ENCODE results near the gene FBXW9.

Gene FBXW9

DNA sequence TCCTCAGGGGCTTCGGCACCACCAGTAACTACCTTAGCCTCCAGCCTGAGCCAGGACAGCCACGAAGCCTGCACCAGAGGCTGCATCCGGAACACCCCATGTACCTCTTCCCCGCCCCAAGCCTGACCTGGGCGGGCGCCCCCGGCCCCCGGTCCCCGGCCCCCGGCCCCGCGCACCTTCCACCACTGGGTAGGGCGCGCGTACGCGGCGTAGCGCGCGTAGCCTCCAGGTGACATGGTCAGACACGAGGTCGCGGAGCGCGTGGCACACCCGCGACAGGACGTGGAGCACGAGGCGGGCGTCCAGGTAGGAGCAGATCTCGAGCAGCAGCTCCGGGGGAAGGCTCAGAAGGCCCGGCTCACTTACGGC is 450 bp downstream of the FBXW9 start:
- TF ChIP-seq, protein P1, sequence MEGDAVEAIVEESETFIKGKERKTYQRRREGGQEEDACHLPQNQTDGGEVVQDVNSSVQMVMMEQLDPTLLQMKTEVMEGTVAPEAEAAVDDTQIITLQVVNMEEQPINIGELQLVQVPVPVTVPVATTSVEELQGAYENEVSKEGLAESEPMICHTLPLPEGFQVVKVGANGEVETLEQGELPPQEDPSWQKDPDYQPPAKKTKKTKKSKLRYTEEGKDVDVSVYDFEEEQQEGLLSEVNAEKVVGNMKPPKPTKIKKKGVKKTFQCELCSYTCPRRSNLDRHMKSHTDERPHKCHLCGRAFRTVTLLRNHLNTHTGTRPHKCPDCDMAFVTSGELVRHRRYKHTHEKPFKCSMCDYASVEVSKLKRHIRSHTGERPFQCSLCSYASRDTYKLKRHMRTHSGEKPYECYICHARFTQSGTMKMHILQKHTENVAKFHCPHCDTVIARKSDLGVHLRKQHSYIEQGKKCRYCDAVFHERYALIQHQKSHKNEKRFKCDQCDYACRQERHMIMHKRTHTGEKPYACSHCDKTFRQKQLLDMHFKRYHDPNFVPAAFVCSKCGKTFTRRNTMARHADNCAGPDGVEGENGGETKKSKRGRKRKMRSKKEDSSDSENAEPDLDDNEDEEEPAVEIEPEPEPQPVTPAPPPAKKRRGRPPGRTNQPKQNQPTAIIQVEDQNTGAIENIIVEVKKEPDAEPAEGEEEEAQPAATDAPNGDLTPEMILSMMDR (IDR thresholded peaks at IDR 0.05; ENCODE audit: low read depth, low read length), result no peak

DNA sequence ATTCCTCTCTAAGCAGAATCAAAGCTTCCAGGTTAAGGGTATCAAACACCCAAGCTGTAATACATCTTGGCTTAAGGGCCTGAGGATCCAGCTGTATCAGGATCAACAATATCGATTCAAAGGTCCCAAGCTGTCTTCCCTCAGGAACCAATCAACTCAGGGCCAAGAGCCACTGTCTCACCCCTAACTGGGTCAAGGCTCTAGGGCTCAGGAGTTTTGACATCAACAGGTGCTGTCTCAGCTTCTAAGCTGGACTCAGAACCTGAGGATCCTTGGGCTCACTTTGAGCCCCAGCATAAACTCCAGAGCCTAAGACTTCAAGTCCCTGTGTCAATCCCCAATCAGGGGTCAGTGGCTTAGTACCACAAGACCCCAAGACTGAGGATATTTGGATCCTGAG is 917 bp downstream of the FBXW9 start:
- Histone ChIP-seq H3K36me3 (peaks cover 20% of the 10 kb centered on the region), H3K4me1 (no peaks in the 10 kb centered on the region), H3K9me3 (no peaks in the 10 kb centered on the region), H3K4me3 (ENCODE audit: low read depth, low read length) (peak overlapping the region; percentile 92), H3K27me3 (no peaks in the 10 kb centered on the region)
- TF ChIP-seq, protein P1 (IDR thresholded peaks at IDR 0.05; ENCODE audit: low read depth, low read length), result no peak
- DNase-seq, result no peak

More for the DNA sequence above, 450 bp downstream of the FBXW9 start:
- H3K4me1 ChIP-seq, result no peaks in the 10 kb centered on the region
- DNase-seq, result no peak
- no peaks in the 10 kb centered on the region for H3K27me3 ChIP-seq
- H3K4me3 ChIP-seq (ENCODE audit: low read depth, low read length), result peak overlapping the region; percentile 92
- H3K9me3 ChIP-seq, result no peaks in the 10 kb centered on the region
- peaks cover 25% of the 10 kb centered on the region for H3K36me3 ChIP-seq

DNA sequence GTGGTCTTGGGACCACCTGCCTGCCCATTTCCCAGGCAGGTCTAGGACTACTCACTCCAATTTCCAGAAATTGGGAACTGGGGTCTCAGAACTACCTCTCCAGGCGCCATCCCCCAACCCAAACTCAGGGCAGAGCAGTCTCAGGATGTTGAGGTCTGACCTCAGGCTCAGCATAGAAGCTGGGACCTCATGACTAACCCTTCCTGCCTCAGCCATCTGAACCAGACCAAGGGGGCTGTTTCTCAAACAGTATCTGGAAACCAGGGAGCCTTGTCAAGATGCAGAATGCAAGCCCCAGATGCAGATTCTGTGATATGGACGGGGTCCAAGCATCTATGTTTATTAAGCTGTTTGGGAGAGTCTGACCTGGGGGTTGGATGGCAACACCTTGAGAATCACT is 1.3 kb downstream of the FBXW9 start:
- DNase-seq, result no peak
- peaks cover 18% of the 10 kb centered on the region for H3K36me3 ChIP-seq
- H3K4me1 ChIP-seq, result no peaks in the 10 kb centered on the region
- H3K27me3 ChIP-seq, result no peaks in the 10 kb centered on the region
- peak overlapping the region; percentile 92; the same call in 1 of the 2 replicates for H3K4me3 ChIP-seq (ENCODE audit: low read depth, low read length)
- TF ChIP-seq, protein P1 (IDR thresholded peaks at IDR 0.05; ENCODE audit: low read depth, low read length), result no peak
- H3K9me3 ChIP-seq, result no peaks in the 10 kb centered on the region

DNA sequence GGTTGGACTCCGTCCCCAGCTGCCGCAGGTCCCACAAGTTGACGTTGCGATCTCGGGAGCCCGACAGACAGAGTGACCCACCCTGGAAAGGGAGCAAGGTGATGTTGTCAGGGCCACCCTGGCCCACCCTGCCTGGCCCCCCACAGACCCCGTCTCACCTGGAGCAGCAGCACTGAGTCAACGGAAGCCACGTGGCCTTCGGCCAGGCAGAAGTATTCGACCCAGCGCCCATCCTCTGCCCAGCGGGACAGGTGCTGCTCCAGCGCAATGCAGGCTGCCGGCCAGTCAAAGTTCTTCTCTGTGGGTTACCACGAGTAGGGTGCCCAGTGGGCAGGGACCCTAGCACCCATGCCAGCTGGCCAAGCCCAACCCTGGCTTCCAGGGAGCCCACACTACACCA is 1.8 kb downstream of the FBXW9 start:
- Histone ChIP-seq H3K4me1 (no peaks in the 10 kb centered on the region), H3K4me3 (ENCODE audit: low read depth, low read length) (no peak overlapping the region), H3K36me3 (peaks cover 14% of the 10 kb centered on the region), H3K9me3 (no peaks in the 10 kb centered on the region), H3K27me3 (no peaks in the 10 kb centered on the region)
- TF ChIP-seq, protein P1 (IDR thresholded peaks at IDR 0.05; ENCODE audit: low read depth, low read length), result no peak
- no peak for DNase-seq

DNA sequence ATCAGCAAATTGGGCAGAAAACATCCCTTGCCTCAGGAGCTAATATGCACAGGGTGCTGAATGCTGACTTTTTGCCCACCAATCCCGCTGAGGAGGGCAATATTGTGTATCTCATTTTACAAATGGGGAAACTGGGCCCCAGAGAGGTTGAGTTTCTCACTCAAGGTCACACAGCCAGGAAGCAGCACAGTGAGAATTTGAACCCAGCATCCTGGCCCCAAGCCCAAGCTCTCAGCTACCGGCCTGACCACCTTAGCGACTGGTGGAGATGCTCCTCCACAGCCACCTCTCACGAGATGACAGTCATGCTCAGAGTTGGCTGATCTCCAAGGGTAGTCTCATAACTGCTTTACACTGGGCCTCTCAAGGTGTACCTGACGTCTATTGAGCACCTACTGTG is 3.5 kb downstream of the FBXW9 start:
- TF ChIP-seq, protein P1 (IDR thresholded peaks at IDR 0.05; ENCODE audit: low read depth, low read length), result no peak
- Histone ChIP-seq H3K9me3 (no peaks in the 10 kb centered on the region), H3K4me3 (ENCODE audit: low read depth, low read length) (no peak overlapping the region), H3K4me1 (no peaks in the 10 kb centered on the region), H3K36me3 (peaks cover 2% of the 10 kb centered on the region; the same call in 1 of the 2 replicates), H3K27me3 (no peaks in the 10 kb centered on the region)
- no peak for DNase-seq

DNA sequence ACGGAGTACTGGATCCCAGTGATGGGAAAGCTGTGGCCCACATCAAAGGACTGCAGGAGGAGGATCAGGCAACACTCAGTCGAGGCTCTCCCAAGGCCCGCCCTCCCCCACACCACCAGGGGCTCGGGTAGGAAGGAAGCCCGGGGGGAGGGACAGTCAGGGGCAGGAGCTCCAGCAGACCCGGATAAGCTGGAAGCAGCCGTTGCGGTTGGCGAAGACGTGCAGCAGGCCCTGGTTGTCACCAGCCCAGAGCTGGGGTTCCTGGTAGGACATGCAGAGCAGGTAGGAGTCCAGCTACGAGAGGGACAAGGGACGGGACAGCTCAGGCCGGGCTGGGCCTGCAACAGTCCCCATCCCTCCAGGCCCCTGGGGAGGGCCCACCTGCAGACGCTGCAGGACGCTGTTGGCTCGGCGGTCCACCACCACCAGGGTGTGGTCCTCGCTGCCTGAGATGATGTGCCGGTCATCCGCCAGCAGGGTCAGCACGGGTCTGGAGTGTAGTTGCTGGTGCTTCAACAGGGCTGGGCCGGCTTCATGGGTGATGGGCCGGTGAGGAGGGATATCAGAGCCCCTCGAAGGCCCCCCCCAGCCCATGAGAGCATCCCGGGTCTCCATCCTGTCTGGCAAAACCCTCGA is 6.7 kb downstream of the FBXW9 start:
- H3K9me3 ChIP-seq, result no peaks in the 10 kb centered on the region
- no peaks in the 10 kb centered on the region for H3K4me1 ChIP-seq
- DNase-seq, result no peak
- no peaks in the 10 kb centered on the region for H3K36me3 ChIP-seq
- TF ChIP-seq, protein P1 (IDR thresholded peaks at IDR 0.05; ENCODE audit: low read depth, low read length), result no peak
- H3K4me3 ChIP-seq (ENCODE audit: low read depth, low read length), result no peak overlapping the region
- H3K27me3 ChIP-seq, result no peaks in the 10 kb centered on the region
